HEK293T (cell line): ENCODE data around the gene PHB1.

Experiments
- CTBP1 ChIP-seq: fragments of 450-650 bp; IDR thresholded peaks from 2 replicates; pipeline ENCODE4 v1.6.1; 2016; ENCODE audit warnings: borderline replicate concordance
- ELF4 ChIP-seq: fragments of 450-650 bp; IDR thresholded peaks from 2 replicates; pipeline ENCODE4 v1.6.1; 2017; ENCODE audit warnings: antibody characterized with exemption
- FOXA1 ChIP-seq: fragments of 450-650 bp; IDR thresholded peaks from 2 replicates; pipeline ENCODE4 v1.6.1; 2016; ENCODE audit warnings: mild to moderate bottlenecking
- FOXK2 ChIP-seq: fragments of 450-650 bp; IDR thresholded peaks from 2 replicates; pipeline ENCODE4 v1.6.1; 2016; ENCODE audit warnings: mild to moderate bottlenecking
- FOXM1 ChIP-seq: fragments of 450-650 bp; IDR thresholded peaks from 2 replicates; pipeline ENCODE4 v1.6.1; 2017; ENCODE audit warnings: mild to moderate bottlenecking, borderline replicate concordance
- HDGF ChIP-seq: fragments of 450-650 bp; IDR thresholded peaks from 2 replicates; pipeline ENCODE4 v1.6.1; 2017; ENCODE audit warnings: antibody characterized with exemption, borderline replicate concordance
- NFRKB ChIP-seq: fragments of 450-650 bp; IDR thresholded peaks from 2 replicates; pipeline ENCODE4 v1.6.1; 2016; ENCODE audit warnings: mild to moderate bottlenecking, moderate library complexity
- SUZ12 ChIP-seq: fragments of 450-650 bp; IDR thresholded peaks from 2 replicates; pipeline ENCODE4 v1.6.1; 2016; ENCODE audit warnings: mild to moderate bottlenecking
- TARDBP ChIP-seq: fragments of 450-650 bp; IDR thresholded peaks from 2 replicates; pipeline ENCODE4 v1.6.1; 2016
- ZNF384 ChIP-seq: fragments of 450-650 bp; IDR thresholded peaks from 2 replicates; pipeline ENCODE4 v1.6.1; 2016
- TF ChIP-seq, protein P1 (sequence below): fragments of 450-650 bp; IDR thresholded peaks from 2 replicates; pipeline ENCODE4 v1.6.1; 2016

GRCh38 chr17:49452661-49453060 is 38.0 kb upstream of the PHB1 start:
- TF ChIP-seq FOXK2 (no peak), CTBP1 (no peak), ELF4 (no peak), TARDBP (no peak), HDGF (no peak), FOXA1 (no peak), NFRKB (no peak), FOXM1 (no peak), SUZ12 (no peak), ZNF384 (no peak)
- TF ChIP-seq, protein P1, sequence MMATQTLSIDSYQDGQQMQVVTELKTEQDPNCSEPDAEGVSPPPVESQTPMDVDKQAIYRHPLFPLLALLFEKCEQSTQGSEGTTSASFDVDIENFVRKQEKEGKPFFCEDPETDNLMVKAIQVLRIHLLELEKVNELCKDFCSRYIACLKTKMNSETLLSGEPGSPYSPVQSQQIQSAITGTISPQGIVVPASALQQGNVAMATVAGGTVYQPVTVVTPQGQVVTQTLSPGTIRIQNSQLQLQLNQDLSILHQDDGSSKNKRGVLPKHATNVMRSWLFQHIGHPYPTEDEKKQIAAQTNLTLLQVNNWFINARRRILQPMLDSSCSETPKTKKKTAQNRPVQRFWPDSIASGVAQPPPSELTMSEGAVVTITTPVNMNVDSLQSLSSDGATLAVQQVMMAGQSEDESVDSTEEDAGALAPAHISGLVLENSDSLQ = no peak
